Activated CD8-positive, alpha-beta memory T cell treated with anti-CD3 and anti-CD28 coated beads for 48 hours (primary cell): ENCODE results near the gene TEX30.

Experiments
- DNase-seq, 3 experiments: peaks; one replicate each; pipeline ENCODE4 v3.0.0-alpha.2; 2020; ENCODE audit warnings: low read depth in 2 of 3, low spot score in 2 of 3

The TEX30 gene

DNA sequence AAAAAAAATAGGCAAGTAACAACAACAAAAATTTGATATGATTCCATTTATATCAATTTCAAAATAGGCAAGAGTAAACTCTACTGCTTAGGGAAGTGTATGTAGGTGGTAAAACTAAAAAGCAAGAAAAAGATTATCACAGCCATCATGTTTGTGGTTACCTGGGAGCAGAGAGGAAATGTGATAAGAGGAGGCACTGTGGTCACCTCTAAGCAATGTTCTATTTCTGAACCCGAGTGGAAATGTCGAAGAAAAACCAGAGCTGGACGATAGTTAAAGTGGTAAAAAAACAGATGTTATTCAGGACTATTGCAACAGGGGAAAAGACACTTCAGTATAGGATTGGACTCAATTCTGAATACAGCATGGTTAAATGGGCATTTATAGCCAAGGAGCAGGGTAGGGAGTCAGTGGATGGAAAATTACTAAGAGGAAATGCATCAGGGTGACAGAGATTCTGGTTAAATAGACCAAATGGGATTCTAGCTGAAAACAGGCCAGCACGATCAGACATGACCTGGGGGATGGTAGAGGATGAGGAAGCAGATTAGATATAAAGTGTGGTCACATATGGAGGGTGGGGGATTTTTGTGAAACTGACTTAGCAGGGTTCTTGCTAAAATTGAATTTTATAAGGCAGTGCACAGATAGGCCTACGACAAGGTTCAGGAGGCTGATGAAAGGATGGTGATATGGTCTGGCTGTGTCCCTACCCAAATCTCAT, 6.0 kb upstream of the TEX30 start:
- peak in 1 of 3 experiments; percentile 17 for DNase-seq

- DNase-seq, result no peak
These were observed 4.2 kb upstream of the TEX30 start for GRCh38 chr13:102777736-102778135.

DNA sequence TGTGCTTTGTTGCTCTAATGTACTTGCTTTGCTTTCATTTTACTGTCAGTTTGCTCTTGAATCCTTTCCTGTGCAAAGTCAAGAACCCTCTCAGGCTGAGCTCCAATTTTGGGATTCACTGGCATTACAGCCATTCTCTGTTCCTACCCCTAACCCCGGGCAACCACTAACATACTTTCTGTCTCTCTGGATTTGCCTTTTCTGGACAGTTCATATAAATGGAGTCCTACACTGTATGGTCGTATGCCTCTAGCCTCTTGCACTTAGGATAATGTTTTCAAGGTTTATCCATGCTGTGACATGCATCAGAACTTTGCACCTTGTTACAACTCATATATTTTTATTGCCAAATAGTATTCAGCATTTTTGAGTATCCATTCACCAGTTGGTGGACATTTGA, 2.7 kb upstream of the TEX30 start:
- DNase-seq, result no peak

GRCh38 chr13:102774591-102775520, 1.3 kb upstream of the TEX30 start:
- DNase-seq, result no peak

DNA sequence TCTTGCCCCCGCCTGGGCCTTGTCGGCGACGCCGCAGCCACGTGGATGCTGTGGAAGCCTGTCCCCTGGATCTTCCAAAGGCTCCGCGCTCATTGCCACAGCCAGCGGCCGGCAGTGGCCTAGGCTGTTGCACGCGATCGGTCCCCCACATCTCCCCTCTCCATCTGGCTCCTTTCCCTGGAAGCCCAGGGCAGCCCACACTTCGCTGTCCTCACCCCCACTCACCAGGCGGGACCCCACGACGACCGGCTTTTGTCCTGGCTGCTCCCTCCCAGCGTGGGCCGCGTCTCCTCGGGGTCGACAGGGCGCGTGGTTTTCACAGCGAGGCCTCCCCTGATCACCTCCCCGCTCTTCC, 605 bp upstream of the TEX30 start:
- no peak for DNase-seq

- no peak for DNase-seq
These were observed 1.6 kb downstream of the TEX30 start for GRCh38 chr13:102772042-102772425.

DNA sequence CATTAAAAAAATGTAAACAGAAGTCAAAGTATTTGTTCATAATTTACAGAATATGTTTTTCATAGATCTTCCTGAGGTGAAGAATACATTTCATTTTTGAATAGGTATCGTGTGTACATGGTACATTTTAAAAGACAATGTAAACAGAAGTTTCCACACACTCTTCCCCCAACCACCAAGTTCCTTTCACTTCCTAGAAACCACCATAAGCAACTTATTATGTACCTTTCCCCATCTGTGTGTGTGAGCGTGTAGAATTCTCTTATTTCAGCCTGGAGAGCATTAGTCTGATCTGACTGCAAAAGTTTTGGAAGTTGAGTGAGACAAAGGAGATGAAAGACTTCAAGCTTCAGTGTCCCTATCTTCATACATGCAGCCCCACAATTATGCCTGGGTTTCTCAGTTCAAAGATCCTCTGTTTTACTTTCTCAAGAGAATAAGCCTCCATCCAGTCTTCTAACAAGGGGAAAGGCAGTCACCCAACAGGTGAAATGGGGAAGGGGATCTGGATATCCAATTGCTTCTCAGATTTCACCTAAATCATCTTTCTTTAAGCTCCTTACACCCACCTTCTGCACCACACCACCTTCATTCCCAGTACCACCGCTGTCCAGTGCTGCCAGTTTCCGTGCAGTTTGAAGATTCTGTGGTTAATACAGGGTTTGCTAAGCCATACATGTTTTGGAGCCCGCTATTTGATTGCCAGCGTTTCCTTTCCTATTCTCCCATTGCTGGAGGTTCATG, 2.1 kb downstream of the TEX30 start:
- DNase-seq, result no peak

DNA sequence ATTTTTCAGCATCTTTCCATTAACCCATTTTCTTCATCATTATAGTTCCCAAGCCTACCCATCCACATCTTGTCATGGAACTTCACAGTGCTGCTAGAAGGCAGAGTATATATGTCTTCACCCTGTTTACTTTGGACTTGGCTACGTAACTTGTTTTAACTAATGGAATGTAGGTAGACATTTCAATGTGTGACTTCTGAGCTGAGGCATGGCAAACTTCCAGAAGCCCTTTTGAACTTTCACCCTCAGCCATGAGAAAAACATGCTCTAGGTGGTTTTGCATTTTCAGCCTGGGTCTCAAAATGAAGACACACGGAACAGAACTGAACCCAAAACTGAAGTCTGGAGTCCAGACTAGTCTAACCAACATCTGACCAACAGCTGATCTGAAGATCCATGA, 3.2 kb downstream of the TEX30 start:
- DNase-seq, result no peak

DNA sequence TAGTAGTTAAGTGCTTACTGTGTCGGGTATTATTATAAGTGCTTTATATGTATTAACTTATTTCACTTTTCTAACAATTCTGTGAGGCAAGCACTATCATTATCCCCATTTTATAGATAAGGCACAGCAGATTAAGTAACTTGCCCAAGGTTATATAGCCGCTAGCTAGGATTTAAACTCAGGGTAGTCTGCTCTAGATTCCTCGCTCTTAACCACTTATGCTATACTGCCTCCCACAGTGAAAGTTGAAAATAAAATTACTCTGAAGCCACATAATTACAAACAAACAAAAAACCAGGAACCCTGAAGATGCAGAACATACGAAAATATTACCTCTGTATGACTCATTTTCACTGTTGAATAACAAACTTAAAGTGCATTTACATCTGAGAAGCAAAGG, 3.9 kb downstream of the TEX30 start:
- no peak for DNase-seq

DNA sequence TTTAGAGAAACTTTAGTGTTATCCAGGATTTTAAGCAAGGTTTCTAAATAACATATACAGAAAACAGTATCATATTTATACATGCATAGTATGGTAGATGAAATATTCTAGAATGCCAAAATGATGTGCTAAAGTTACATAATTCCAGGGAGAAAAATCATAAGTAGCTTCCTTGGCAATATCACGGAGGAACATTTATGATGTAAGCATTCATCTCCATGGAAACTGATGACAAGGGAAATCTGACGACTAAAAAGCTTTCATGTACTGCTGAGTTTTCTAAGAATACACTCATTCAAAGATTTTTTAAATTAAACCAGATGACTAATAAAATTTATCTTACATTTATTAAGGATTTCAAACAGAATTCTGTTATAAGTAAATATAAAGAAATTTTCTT, 4.7 kb downstream of the TEX30 start:
- DNase-seq, result no peak

- DNase-seq, result no peak
These were observed 9.8 kb downstream of the TEX30 start for GRCh38 chr13:102763741-102764140.

DNA sequence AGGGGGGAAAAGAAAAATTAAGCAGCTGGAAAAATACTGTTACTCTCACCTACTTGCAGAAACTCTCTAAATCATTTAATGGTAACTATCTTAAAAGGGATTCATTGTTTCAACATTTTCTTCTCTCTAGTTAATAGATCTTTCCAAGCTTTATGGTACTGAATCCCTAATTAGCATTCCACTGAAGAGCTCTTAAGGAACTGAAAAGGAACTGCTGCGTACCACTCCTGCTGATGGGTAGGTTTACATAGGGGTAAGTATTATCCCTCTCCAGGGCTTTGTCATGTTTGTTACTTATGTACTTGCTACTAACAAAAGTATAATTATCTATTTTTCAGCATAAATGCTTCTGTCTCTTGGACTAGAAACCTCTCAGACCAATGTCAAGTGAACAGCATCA, 12.5 kb downstream of the TEX30 start:
- no peak for DNase-seq

GRCh38 chr13:102758842-102759241, 14.7 kb downstream of the TEX30 start:
- DNase-seq, result no peak

DNA sequence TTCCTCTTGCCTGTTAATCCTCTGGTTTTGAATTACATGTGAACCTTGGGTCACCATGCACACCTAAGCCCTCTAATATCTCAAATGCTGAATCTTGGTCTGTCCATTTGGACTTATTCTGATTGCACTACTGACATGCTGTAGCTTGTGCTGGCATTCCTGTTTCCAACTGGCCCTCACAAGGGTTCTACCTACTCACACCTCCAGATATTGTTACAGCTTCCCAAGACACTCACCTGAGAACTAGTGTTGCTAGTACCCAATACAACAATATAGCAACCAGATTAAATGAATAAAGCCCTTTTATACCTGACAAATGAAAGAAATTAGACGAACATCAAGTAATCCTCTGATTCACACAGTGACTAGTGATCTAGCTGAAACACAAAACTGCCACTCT, 16.6 kb downstream of the TEX30 start:
- no peak for DNase-seq

GRCh38 chr13:102751886-102752285, 21.7 kb downstream of the TEX30 start:
- DNase-seq, result no peak

- DNase-seq, result no peak
These were observed 31.1 kb downstream of the TEX30 start for GRCh38 chr13:102742506-102742905.

DNA sequence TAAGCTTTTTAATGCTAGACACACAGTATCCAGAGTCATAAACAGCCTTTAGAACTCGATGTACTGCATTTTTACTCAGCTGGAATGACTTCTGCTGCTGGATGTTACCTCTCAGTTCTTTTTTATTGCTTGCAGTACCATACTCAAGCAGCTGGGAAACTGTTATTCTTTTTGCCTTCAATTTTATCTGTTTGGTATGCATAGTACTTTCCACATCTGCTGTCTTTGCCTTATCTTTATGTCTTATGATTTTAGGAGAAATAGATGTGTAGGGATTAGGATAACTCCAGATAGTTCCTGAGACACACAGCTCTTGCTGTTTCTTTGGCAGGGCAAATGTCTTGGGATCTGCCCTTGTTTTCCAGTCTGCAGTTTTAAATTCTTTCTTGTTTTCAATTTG, 31.5 kb downstream of the TEX30 start:
- DNase-seq, result no peak

- DNase-seq, result no peak
These were observed 43.9 kb downstream of the TEX30 start for GRCh38 chr13:102729560-102730270.

DNA sequence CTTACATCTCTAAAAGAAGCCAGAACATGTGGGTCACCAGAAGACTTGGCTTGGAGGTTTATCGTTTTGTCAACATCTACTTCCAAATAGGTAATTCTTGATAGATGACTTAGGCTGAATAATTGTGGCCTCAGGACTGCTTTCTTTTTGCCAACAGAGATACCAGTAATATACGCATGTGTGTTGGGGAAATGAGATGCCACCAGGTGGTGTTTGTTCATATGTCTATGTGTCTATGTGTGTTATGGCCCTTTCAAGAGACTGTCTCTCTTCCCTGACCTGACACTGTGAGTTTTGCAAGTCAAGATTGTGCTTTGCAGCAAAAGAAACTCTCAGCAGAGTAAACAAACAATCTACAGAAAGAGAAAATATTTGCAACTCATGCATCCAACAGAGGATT, 47.2 kb downstream of the TEX30 start:
- DNase-seq, result no peak

DNA sequence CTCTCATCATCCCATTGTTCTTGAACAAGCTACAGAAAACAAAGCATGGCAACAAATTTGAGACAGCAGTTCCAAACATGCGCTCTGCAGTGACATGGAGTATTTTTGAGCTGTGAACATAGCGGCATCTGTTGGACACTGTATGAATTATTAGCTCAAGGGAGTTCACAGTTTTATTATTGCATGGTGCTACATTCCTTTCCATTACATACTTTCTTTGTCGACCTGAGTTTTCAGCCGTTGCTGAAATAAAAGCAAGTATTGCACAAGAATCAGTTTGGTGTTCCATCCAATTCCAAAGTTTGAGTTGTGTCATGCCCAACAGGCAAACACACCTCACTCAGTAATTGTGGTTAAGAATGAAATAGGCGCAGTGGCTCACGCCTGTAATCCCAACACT, 48.7 kb downstream of the TEX30 start:
- DNase-seq, result no peak

DNA sequence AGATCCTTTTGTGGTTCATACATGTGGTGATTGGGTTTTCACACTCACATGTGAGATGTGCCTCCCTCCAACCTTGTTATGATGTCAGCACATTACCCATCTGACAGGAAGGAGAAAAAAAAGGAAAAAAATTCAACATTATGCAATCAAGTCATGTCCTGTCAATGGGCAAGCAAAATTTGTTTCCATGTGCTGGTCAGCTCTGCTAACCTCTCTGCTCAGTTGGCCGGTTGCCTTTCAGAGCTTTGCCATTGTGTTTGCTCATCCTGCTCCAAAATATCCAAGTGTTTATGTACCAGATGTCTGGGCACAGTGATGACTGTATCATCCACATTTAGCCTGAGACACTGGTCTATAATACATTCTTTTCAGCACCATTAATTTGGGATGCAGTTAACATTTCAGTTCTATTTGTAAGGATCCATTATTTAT, 51.8 kb downstream of the TEX30 start:
- DNase-seq, result no peak
